ENCODE data around the gene NMBR.
"Not testable (repeated sequence)": the region's sequence is repeated elsewhere in the genome, so short reads cannot be mapped to it uniquely, and the experiment has no call there.

The NMBR gene

DNA sequence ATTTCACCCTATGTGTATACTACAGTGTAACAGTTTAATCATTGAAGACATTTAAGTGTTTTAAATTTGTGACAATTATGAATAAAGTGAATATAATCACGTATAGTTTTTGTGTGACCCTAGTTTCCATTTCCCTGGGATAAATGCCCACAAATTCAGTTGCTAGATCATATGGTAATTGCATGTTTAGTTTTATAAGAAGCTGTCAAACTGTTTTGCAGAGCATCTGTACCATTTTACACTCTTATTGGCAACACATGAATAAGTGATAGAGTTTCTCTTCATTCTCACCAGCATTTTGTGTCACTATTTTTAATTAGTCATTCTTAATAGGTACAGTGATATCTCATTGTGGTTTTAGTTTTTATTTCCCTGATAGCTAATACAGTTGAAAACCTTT, 7.4 kb upstream of the NMBR start:
- no peak for DNase-seq

DNA sequence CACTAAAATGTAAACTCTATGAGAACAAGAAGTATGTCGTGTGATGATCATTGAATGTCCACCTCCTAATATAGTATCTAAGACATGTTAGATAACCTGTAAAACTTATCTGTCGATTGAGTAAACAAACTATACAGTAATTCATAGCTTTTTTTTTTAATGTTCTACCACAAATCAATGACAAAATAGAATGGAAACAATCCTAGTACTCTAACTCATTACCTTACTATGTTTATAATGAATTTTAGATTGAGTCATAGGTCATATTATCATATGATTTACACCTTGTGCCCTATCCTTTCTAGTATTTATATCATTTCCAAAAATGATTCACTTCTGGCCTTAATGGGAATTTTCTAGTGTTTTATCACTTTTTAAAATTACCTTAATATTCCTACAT, 6.3 kb upstream of the NMBR start:
- DNase-seq, result no peak

DNA sequence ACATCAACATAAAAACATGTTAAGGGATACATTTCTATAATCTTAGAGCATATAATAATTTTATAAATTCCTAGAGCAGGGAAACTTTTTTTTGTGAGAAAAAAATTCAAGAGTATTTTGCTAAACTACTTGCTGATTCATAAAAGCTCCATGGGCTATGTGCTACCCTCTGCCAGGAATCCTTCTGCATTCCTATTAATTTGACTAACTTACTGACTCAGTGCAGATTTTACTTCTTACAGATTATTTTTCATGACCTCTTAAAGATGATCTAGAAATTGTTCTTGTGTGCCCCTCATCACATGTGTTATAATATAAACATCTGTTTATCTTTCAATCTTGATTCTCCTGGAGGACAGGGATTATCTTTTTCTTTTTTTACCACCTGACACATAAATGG, 5.8 kb upstream of the NMBR start:
- DNase-seq, result no peak

- not testable (repeated sequence) for DNase-seq
Measured at GRCh38 chr6:142141531-142141930, 5.4 kb downstream of the NMBR start.

DNA sequence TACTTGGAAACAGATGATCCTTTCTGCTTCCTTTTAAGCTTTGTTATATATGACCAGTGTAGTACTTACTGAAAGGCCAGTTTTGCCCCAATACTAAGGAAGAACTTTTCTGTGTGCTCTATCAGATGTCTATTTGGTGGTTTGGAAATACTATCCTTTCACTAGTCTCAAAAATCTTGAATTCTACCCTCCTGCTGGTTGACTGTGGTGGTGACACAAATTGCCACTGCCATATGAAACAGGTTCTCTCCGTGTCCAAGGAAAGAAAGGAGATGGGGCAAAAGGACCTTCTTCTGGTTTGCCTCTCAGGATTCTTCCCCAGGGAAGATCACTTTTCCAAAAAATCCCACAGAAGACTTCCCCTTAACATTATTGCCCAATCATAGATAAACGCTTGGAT, 8.0 kb downstream of the NMBR start:
- no peak for DNase-seq

DNA sequence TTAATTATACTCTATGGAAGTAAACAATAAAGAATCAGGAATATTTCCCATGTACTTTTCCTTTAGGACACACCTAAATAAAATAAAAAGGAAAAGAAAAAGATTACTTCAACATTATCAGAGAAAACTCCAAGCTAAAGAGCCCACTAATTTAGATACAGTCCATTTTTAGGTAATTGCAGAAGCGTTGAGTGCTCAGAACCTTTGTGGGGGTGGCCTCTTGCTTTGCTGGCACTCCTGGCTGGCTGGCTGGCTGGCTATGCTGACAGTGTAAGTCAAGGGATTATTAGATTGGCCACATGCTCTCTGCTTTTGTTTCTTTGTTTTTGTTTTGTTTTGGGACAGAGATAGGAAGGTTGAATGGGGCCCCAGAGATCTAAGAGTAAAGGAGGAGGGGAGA, 14.3 kb downstream of the NMBR start, which contains the start of gene GJE1:
GJE1 (plus strand) TSS at position 301 of the 400 bp plus-strand sequence. CDS start 234 bp downstream, outside the sequence.
- no peak for DNase-seq

GRCh38 chr6:142130814-142131213, 16.1 kb downstream of the NMBR start:
- no peak for DNase-seq

GRCh38 chr6:142121342-142121741, 25.6 kb downstream of the NMBR start:
- no peak for DNase-seq

DNA sequence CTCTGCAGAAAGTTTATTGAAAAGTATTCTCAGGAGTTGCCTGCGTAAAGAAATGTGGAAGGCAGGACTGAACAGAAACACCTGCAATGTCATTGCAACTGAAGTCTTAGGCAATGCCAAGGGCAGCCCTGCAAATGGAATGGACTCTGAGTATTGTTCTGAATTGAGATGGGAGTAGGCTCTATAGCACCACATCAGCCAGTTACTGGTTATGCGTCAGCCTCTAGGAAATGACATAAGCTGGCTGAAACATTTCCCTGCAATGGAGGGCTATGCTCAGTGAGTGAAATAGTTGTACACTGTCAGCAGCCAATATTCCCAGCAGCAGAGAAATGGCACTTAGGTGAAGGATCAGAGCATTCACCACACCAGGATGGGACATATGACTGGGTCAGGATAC, 28.0 kb downstream of the NMBR start:
- DNase-seq, result no peak

DNA sequence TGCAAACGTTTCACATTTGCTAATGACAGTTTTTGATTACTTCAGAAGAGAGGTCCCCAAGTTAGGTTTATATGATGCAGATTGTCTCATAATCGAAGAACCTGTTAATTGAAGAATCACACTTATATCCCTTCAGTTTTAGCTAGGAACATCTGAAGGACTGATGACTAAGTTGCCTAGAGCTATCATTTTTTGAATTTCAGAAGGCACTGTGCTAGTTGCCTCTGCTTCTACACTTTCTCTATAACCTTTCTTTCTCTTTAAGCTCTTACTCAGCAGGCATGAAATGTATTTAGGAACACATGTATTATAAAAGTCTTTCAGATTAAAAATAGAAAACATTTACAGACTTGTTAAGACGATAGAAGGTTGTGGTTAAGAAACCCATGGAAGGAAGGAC, 28.6 kb downstream of the NMBR start:
- DNase-seq, result no peak

GRCh38 chr6:142117366-142117765, 29.6 kb downstream of the NMBR start:
- no peak for DNase-seq

- DNase-seq, result peak in 4 of 5 experiments; percentile 31 to 54 (median 41)
Measured at GRCh38 chr6:142112451-142113061, 34.4 kb downstream of the NMBR start.

- not testable (repeated sequence) for DNase-seq
Measured at GRCh38 chr6:142110820-142111219, 36.1 kb downstream of the NMBR start.

DNA sequence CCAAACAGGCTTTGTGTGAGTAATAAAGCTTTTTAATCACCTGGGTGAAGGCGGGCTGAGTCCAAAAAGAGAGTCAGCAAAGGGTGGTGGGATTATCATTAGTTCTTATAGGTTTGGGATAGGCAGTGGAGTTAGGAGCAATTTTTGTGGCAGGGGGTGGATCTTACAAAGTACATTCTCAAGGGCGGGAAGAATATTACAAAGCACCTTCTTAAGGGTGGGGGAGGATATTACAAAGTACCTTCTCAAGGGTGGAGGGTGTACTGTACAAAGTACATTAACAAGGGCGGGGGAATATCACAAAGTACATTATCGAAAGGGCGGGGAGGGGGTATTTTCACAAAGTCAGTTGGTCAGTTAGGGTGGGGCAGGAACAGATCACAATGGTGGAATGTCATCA, 42.1 kb downstream of the NMBR start:
- DNase-seq, result not testable (repeated sequence)

DNA sequence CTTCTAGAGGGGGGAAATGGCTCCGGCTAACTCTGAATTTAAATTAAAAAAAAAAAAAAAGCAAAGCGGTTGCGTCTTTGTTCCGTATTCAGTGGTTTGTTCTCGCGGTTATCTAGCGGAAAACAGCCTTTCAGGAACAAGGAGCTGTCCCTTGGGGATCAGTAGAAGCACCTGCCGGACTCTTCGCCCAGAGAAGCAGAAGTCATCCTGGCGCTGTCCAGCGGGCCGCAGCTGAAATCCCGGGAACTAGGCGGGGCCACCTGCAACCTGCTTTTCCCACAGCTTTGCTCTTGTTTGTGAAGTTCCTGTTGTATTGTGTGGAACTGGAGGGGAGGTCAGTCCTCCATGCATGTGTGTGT, 58.1 kb downstream of the NMBR start:
- no peak for DNase-seq

DNA sequence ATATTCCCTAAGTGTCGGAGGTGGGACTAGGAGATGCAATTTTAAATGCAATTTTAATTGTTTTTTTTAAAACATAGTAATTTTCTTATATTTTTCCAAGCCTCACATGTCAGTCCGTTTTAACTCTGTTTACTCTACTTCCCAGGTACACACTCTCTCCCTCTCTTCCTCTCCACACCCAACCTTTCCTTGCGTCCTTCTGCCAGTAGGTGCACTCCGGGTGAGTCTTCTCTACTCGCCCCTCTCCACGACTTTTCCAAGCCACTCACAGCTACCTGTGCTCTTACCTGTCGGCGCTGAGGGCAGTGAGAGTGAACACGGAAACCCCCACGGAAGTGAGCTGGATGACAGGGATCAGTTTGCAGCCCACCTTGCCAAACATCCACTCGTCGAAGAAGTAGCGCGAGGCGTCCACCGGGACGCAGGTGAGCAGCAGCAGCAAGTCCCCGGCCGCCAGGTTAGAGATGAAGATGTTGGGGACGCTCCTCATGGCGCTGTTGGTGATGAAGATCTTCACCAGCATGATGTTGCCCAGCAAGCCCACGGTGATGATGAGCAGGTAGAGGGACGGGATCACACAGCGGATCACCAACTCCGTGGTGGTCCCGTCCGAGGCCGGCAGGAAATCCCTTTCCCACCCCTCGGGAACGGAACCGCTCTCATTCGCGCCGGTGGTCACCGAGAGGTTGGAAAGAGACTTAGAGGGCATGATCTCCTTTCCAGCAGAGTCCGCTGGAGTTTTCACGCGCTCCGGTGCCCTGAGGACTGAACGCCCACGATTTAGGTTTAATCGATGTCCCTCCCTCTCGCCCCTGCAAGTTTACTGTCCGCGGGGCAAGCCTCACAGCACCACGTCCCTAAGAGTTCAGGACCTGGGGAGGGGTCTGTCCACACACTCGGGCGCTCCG, 58.7 kb downstream of the NMBR start:
- DNase-seq, result no peak

- DNase-seq, result no peak
Measured at GRCh38 chr6:142079130-142079529, 67.8 kb downstream of the NMBR start.

GRCh38 chr6:142075516-142076101, 71.3 kb downstream of the NMBR start:
- peak in 2 of 5 experiments; percentile 8 to 39 for DNase-seq

- no peak for DNase-seq
Measured at GRCh38 chr6:142074516-142074915, 72.4 kb downstream of the NMBR start.

DNA sequence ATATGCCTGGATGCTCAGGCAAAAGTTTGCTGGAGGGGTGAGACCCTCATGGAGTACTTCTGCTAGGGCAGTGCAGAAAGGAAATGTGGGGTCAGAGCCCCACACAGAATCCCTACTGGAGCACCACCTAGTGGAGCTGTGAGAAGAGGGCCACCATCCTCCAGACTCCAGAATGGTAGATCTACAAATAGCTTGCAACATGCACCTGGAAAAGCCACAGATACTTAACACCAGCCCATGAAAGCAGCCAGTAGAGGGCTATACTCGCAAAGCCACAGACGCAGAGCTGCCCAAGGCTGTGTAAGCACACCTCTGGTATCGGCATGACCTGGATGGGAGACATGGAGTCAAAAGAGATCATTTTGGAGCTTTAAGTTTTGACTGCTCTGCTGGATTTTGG, 74.9 kb downstream of the NMBR start:
- no peak for DNase-seq

- no peak for DNase-seq
Measured at GRCh38 chr6:142068416-142068815, 78.5 kb downstream of the NMBR start.

- not testable (repeated sequence) for DNase-seq
Measured at GRCh38 chr6:142062861-142063260, 84.1 kb downstream of the NMBR start.

- no peak for DNase-seq
Measured at GRCh38 chr6:142058551-142059290, 88.2 kb downstream of the NMBR start.
